Heart right ventricle (tissue), 16 donors: ENCODE data around the gene DIP2C. TPM values are rescaled to one million over a fixed set of nuclear protein-coding genes. Genes with fewer than 3 reads are reported as not detected.

Experiments
- ATAC-seq, 8 donors: fragments of 200-7000 bp; cut with Tn5 transposase; one replicate each; pipeline ENCODE4 v1.9.1; 2020; ENCODE audit warnings: mild to moderate bottlenecking in 8 of 8, moderate library complexity in 8 of 8, moderate number of reproducible peaks in 1 of 8
- DNase-seq, 2 donors: peaks; one replicate each; pipeline ENCODE4 v3.0.0-alpha.2; 2020
- H3K27ac ChIP-seq, 10 donors: fragments of 200-600 bp; sonication (generic) in 2 of 10; one replicate each; pipeline versions ENCODE4 v1.5.0 to v1.8.0; 2020 to 2022; ENCODE audit warnings: mild to moderate bottlenecking in 3 of 10
- H3K27me3 ChIP-seq, 7 donors: fragments of 200-600 bp; one replicate each; pipeline ENCODE4 v1.8.0; 2021 to 2022; ENCODE audit warnings: mild to moderate bottlenecking in 2 of 7
- H3K36me3 ChIP-seq, 9 donors: fragments of 200-600 bp; sonication (generic) in 1 of 9; one replicate each; pipeline versions ENCODE4 v1.5.0 to v1.8.0; 2020 to 2022; ENCODE audit warnings: mild to moderate bottlenecking in 2 of 9
- H3K4me1 ChIP-seq, 9 donors: fragments of 200-600 bp; sonication (generic) in 1 of 9; one replicate each; pipeline versions ENCODE4 v1.5.0 to v1.8.0; 2020 to 2022; ENCODE audit warnings: mild to moderate bottlenecking in 4 of 9
- H3K4me3 ChIP-seq, 10 donors: fragments of 200-600 bp; sonication (generic) in 2 of 10; one replicate each; pipeline versions ENCODE4 v1.5.0 to v1.8.0; 2020 to 2022; ENCODE audit warnings: mild to moderate bottlenecking in 7 of 10, moderate library complexity in 2 of 10
- H3K9me3 ChIP-seq, 11 donors: fragments of 200-600 bp in 10 of 11; sonication (generic) in 2 of 11; one replicate each; pipeline versions ENCODE4 v1.5.0 to v1.8.0; 2013 to 2022; ENCODE audit warnings: mild to moderate bottlenecking in 2 of 11, control low read depth in 1 of 11, moderate library complexity in 1 of 11
- CTCF ChIP-seq, 9 donors: fragments of 200-600 bp; sonication (generic) in 2 of 9; IDR thresholded peaks; one replicate each; pipeline versions ENCODE4 v1.5.0 to v1.8.0; 2021 to 2022; ENCODE audit warnings: antibody characterized with exemption in 9 of 9, mild to moderate bottlenecking in 5 of 9, moderate library complexity in 1 of 9
- WGBS, 2 donors: extraction: QIAGEN DNeasy Blood & Tissue Kit; methylation state at CpG; one replicate each; pipeline ENCODE4 v1.1.7; 2013; ENCODE audit warnings: inconsistent platforms in 1 of 2; 5-methylcytosine and 5-hydroxymethylcytosine counted together
- intact Hi-C, 10 donors: fragments of 100-400 bp; cut with DNase I; formaldehyde crosslinking; loops; one replicate each; pipeline versions ENCODE4 v1.11.1 to v1.14.2; 2022
- polyA plus RNA-seq, 2 donors: library from polyadenylated mRNA; stranded (reverse); fragments of 200-250 nt; gene quantifications; one replicate each; pipeline ENCODE4 v1.2.3, GENCODE V29; 2013
- total RNA-seq, 10 donors: library from RNA; stranded (reverse); fragmentation: NEBNext Ultra II Directional in 3 of 10; extraction: Animal tissue kit (Norgen Biotek cat#: 25700) in 3 of 10; gene quantifications; one replicate each; pipeline versions ENCODE4 v1.2.1 to v1.2.4, GENCODE V29; 2021 to 2023
- donor health status: Arrhythmogenic right ventricular cardiomyopathy.
- donor health status: ischemic (EF 13 %, LVEDD 7.1; RV severe dilation, severe dysfunction).
- donor health status: healthy with polysubstance abuse.
- donor health status: DM: no; HTN: yes; CAD: no.
- donor health status: DM: no; HTN: no; CAD: no.
- donor health status: ischemic (EF 25% LVEDD 6.9; RV normal size, moderate dysfunction).
- donor health status: ischemic (EF 25% LVEDD 5.7; RV mildly dilated, moderate dysfunction).
- donor health status: healthy.
- donor health status: DM: yes; HTN: yes; CAD: no.
- donor health status: Ischemic cardiomyopathy.
- donor health status: ischemic (EF 35%, LVEDD 5.7; RV mildly dilated, moderate dysfunction).
- donor health status: nonischemic (EF 11% LVEDD 7.7; RV severe dilation, severe dysfunction).
- donor health status: DM: yes; HTN: yes; CAD: no.
- donor health status: PGD.
- donor health status: ischemic (EF 29% LVEDD 5.4; RV normal size, mild dysfunction).
- donor health status: nonischemic (EF 23%, LVEDD 6.1; RV moderate dilation, normal function).

Gene DIP2C
- total and polyA plus RNA-seq, 12 donors, result 7.1 to 48.2 (median 33.7) TPM

DNA sequence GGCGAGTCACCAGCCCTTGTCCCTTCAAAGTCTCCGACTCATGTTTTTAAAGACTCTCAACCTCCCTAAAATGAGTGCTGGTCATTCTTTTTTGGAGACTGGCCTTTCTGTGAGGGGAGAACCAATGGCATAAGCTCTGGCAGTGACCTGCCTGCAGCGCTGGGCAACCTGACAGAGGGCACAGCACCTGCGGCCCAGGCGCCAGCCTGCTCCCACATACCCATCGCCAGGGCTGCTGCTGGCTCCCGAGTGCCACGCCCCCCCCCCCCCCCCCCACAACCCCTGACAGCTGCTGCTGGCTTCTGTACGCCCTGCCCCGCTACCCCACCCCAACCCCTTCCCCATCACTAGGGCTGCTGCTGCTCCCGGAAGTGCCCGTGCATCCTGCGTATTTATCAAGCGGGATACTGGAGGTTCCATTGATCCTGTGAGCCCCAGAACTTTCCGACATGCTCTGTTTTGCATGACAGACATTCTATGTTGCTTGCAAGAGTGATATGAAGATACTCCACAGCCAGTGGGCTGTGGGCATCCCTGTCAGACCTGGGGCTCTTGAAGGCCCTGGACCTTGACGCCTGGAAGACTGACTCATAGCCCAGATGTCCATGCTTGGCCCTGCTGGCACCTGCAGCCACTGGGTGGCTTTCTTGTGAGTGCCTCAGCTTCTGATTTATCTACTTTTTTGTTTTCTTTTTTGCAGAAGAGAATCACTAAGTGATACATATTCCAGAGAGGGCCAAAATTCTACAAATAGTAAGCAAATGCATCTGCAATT is 310.4 kb downstream of the DIP2C start:
- no peak for TF ChIP-seq CTCF (IDR thresholded peaks at IDR 0.05)
- ATAC-seq, result no peak
- 95 to 96% methylated on average over 15 to 16 of the region's 16 CpGs for WGBS, 2 donors
- intact Hi-C loops, result no loop called here
- Histone ChIP-seq H3K4me1 (peaks cover 0 to 7% (median 4%) of the 10 kb centered on the region in 9 donors), H3K4me3 (no peak overlapping the region), H3K27ac (no peak overlapping the region), H3K9me3 (no peaks in the 10 kb centered on the region), H3K36me3 (peaks cover 0 to 80% (median 25%) of the 10 kb centered on the region in 9 donors), H3K27me3 (no peaks in the 10 kb centered on the region)
- DNase-seq, result no peak

GRCh38 chr10:378230-378929 is 311.1 kb downstream of the DIP2C start:
- no peak for DNase-seq
- no peak for TF ChIP-seq CTCF (IDR thresholded peaks at IDR 0.05)
- H3K36me3 ChIP-seq, result peaks cover 0 to 73% (median 23%) of the 10 kb centered on the region in 9 donors

GRCh38 chr10:377228-377627 is 312.2 kb downstream of the DIP2C start:
- DNase-seq (no peak), ATAC-seq (no peak)
- Histone ChIP-seq H3K9me3 (no peaks in the 10 kb centered on the region), H3K4me1 (peaks cover 0 to 19% (median 12%) of the 10 kb centered on the region in 9 donors), H3K27ac (no peak overlapping the region), H3K36me3 (peaks cover 0 to 61% (median 13%) of the 10 kb centered on the region in 9 donors), H3K4me3 (no peak overlapping the region), H3K27me3 (no peaks in the 10 kb centered on the region)
- intact Hi-C loops, result no loop called here
- WGBS, 2 donors, result 93 to 94% methylated on average over 10 of the region's 10 CpGs
- TF ChIP-seq CTCF (IDR thresholded peaks at IDR 0.05), result no peak

More at GRCh38 chr10:378230-378929, 311.1 kb downstream of the DIP2C start:
- Histone ChIP-seq H3K27ac (no peak overlapping the region), H3K4me1 (peaks cover 0 to 13% (median 10%) of the 10 kb centered on the region in 9 donors), H3K27me3 (no peaks in the 10 kb centered on the region), H3K9me3 (no peaks in the 10 kb centered on the region), H3K4me3 (no peak overlapping the region)
- intact Hi-C loops, result no loop called here
- 97 to 98% methylated on average over 14 of the region's 14 CpGs for WGBS, 2 donors
- ATAC-seq, result peak in 1 of 8 donors; percentile 32

GRCh38 chr10:375815-376505 is 313.5 kb downstream of the DIP2C start:
- no peak for DNase-seq
- WGBS, 2 donors, result 94% methylated on average over 35 of the region's 35 CpGs
- Histone ChIP-seq H3K27ac (no peak overlapping the region), H3K4me3 (no peak overlapping the region), H3K4me1 (peaks cover 0 to 19% (median 12%) of the 10 kb centered on the region in 9 donors), H3K27me3 (no peaks in the 10 kb centered on the region), H3K9me3 (no peaks in the 10 kb centered on the region), H3K36me3 (peaks cover 0 to 49% (median 2%) of the 10 kb centered on the region in 9 donors)
- no peak for TF ChIP-seq CTCF (IDR thresholded peaks at IDR 0.05)
- ATAC-seq, result no peak
- intact Hi-C loops, result no loop called here
